Erythroblast (primary cell): ENCODE data around the gene SF3A1.

Experiments
- GATA1 ChIP-seq: IDR thresholded peaks from 2 replicates; pipeline ENCODE4 v1.6.1; 2011; ENCODE audit warnings: low read depth, mild to moderate bottlenecking, control low read depth, low read length, moderate library complexity
- POLR2A ChIP-seq: IDR thresholded peaks from 2 replicates; pipeline ENCODE4 v1.6.1; 2011; ENCODE audit warnings: mild to moderate bottlenecking, low read length

- TF ChIP-seq POLR2A, result no peak
- no peak for TF ChIP-seq GATA1
Measured at GRCh38 chr22:30325065-30325720, 31.5 kb downstream of the SF3A1 start.
